Transverse colon (tissue), 4 donors: ENCODE results near the gene PYHIN1. TPM values are rescaled to one million over a fixed set of nuclear protein-coding genes. Genes with fewer than 3 reads are reported as not detected.

Source experiments
- DNase-seq: peaks from one replicate; pipeline ENCODE4 v3.0.0-alpha.2; 2019
- H3K27ac ChIP-seq, 4 donors: fragments of 200-600 bp; sonication (generic); 2 replicates each; pipeline ENCODE4 v1.5.1; 2016 to 2018; ENCODE audit warnings: inconsistent platforms in 4 of 4
- H3K27me3 ChIP-seq: fragments of 200-600 bp; sonication (generic); 2 replicates; pipeline ENCODE4 v1.5.1; 2017; ENCODE audit warnings: inconsistent platforms
- H3K36me3 ChIP-seq, 4 donors: fragments of 200-600 bp; sonication (generic); 2 replicates each; pipeline ENCODE4 v1.5.1; 2017 to 2019; ENCODE audit warnings: inconsistent platforms in 4 of 4
- H3K4me1 ChIP-seq, 4 donors: fragments of 200-600 bp; sonication (generic); 2 replicates each; pipeline ENCODE4 v1.5.1; 2017 to 2020; ENCODE audit warnings: inconsistent platforms in 4 of 4
- H3K4me3 ChIP-seq, 4 donors: fragments of 200-600 bp; sonication (generic); 1 replicate in 1 of 4; 2 replicates in 3 of 4; pipeline versions ENCODE4 v1.5.1 to v1.6.1; 2017 to 2019; ENCODE audit warnings: inconsistent platforms in 4 of 4
- H3K9me3 ChIP-seq, 2 donors: fragments of 200-600 bp; sonication (generic); 2 replicates each; pipeline ENCODE4 v1.5.1; 2017 to 2019; ENCODE audit warnings: inconsistent platforms in 2 of 2
- CTCF ChIP-seq, 5 experiments: fragments of 200-600 bp in 3 of 5; fragments of 450-650 bp in 2 of 5; sonication (generic) in 3 of 5; IDR thresholded peaks; 1 replicate in 2 of 5; 2 replicates in 3 of 5; pipeline ENCODE4 v1.5.1; 2016 to 2017; ENCODE audit warnings: antibody characterized with exemption in 5 of 5, inconsistent platforms in 3 of 5, mild to moderate bottlenecking in 2 of 5, moderate library complexity in 1 of 5
- EP300 ChIP-seq: sonication (generic); formaldehyde crosslinking; IDR thresholded peaks from one replicate; pipeline ENCODE4 v1.6.1; 2017; ENCODE audit warnings: antibody characterized with exemption, low read depth
- POLR2A ChIP-seq: fragments of 450-650 bp; IDR thresholded peaks from one replicate; pipeline ENCODE4 v1.6.1; 2016; ENCODE audit warnings: antibody characterized with exemption, mild to moderate bottlenecking, moderate library complexity
- POLR2AphosphoS5 ChIP-seq, 3 donors: sonication (generic); formaldehyde crosslinking; IDR thresholded peaks; one replicate each; pipeline ENCODE4 v1.6.1; 2016; ENCODE audit warnings: antibody characterized with exemption in 3 of 3
- WGBS, 2 donors: methylation state at CpG; one replicate each; pipeline ENCODE4 v1.1.5; 2018; ENCODE audit warnings: low coverage in 1 of 2; 5-methylcytosine and 5-hydroxymethylcytosine counted together
- in situ Hi-C, 4 donors: fragments of 200-750 bp; cut with MboI; loops; one replicate each; pipeline versions ENCODE4 v1.15.0 to v1.15.1; 2017; ENCODE audit warnings: low sequenced_read_pairs in 3 of 4, low pct_ligation_motif_present in 1 of 4, low pct_unique_long_range_greater_than_20kb in 1 of 4
- intact Hi-C: fragments of 100-400 bp; cut with DNase I; formaldehyde crosslinking; loops from one replicate; pipeline ENCODE4 v1.15.1; 2023; ENCODE audit warnings: low total_unique reads
- total RNA-seq, 4 donors: library from RNA; depleted of rRNA; stranded (reverse); fragments of >200 nt; gene quantifications; one replicate each; pipeline ENCODE4 v1.1.0, GENCODE V29; 2016

The PYHIN1 gene
- total RNA-seq, 4 donors from 2014 or later = 0.68 to 4.4 (median 1.5) TPM; not detected in 1

GRCh38 chr1:158962983-158963382 lies 31.6 kb downstream of the PYHIN1 start:
- intact Hi-C loops (no loop called here), in situ Hi-C loops (no loop called here)
- H3K4me3 ChIP-seq = no peak overlapping the region

GRCh38 chr1:158969166-158969565 lies 37.8 kb downstream of the PYHIN1 start:
- no peak for DNase-seq
- in situ Hi-C loops = no loop called here
- TF ChIP-seq CTCF (IDR thresholded peaks at IDR 0.05) (no peak), POLR2A (no peak), EP300 (no peak), POLR2AphosphoS5 (IDR thresholded peaks at IDR 0.05) (no peak)
- intact Hi-C loops = no loop called here
- Histone ChIP-seq H3K27me3 (no peaks in the 10 kb centered on the region), H3K36me3 (no peaks in the 10 kb centered on the region), H3K9me3 (no peaks in the 10 kb centered on the region), H3K27ac (no peak overlapping the region), H3K4me1 (no peaks in the 10 kb centered on the region), H3K4me3 (no peak overlapping the region)
- 69 to 79% methylated on average over 3 of the region's 3 CpGs for WGBS, 2 donors

More at GRCh38 chr1:158962983-158963382, 31.6 kb downstream of the PYHIN1 start:
- Histone ChIP-seq H3K36me3 (no peaks in the 10 kb centered on the region), H3K27me3 (no peaks in the 10 kb centered on the region), H3K4me1 (no peaks in the 10 kb centered on the region), H3K27ac (no peak overlapping the region), H3K9me3 (no peaks in the 10 kb centered on the region)
- no peak for DNase-seq
- TF ChIP-seq EP300 (no peak), CTCF (IDR thresholded peaks at IDR 0.05) (no peak), POLR2A (no peak), POLR2AphosphoS5 (IDR thresholded peaks at IDR 0.05) (no peak)
- WGBS, 2 donors = 48% methylated on average over 5 of the region's 5 CpGs; no CpG with 5 or more reads in 1 of the 2 donors

GRCh38 chr1:158969855-158970254 lies 38.5 kb downstream of the PYHIN1 start:
- intact Hi-C loops = no loop called here
- no peak for TF ChIP-seq POLR2A
- no peak for TF ChIP-seq POLR2AphosphoS5 (IDR thresholded peaks at IDR 0.05)
- TF ChIP-seq CTCF (IDR thresholded peaks at IDR 0.05) = no peak
- no peak for TF ChIP-seq EP300
- Histone ChIP-seq H3K4me1 (no peaks in the 10 kb centered on the region), H3K27me3 (no peaks in the 10 kb centered on the region), H3K4me3 (no peak overlapping the region), H3K9me3 (no peaks in the 10 kb centered on the region), H3K36me3 (no peaks in the 10 kb centered on the region), H3K27ac (no peak overlapping the region)
- in situ Hi-C loops = no loop called here
- 63 to 72% methylated on average over 1 of the region's 1 CpG for WGBS, 2 donors
- no peak for DNase-seq

DNA sequence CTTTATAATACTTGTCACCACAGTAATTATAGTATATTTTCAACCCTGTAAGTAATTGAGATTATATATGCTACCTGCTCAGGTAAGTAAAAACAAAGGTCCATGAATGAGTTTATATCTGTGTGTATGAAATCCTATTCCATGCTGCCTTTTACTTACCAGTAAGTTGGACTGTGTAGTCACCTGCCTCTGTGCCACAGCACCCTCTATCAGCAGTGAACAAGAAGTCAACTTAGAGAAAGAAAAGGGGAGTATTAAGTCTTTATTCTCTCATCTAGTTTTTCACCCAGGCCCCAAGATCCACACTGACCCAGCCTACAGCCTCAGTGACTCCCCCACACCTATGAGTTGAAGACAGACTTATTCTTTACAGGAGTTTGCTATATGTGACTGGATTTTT lies 41.5 kb downstream of the PYHIN1 start:
- Histone ChIP-seq H3K4me1 (no peaks in the 10 kb centered on the region), H3K36me3 (no peaks in the 10 kb centered on the region), H3K4me3 (no peak overlapping the region), H3K9me3 (no peaks in the 10 kb centered on the region), H3K27ac (no peak overlapping the region), H3K27me3 (no peaks in the 10 kb centered on the region)
- TF ChIP-seq CTCF (IDR thresholded peaks at IDR 0.05) (no peak), EP300 (no peak), POLR2AphosphoS5 (IDR thresholded peaks at IDR 0.05) (no peak), POLR2A (no peak)
- intact Hi-C loops = no loop called here
- in situ Hi-C loops = no loop called here
- no peak for DNase-seq
